Type B pancreatic cell (in vitro differentiated cells): ENCODE results near the gene ARNT2. TPM values are rescaled to one million over a fixed set of nuclear protein-coding genes. Genes with fewer than 3 reads are reported as not detected.
A peak's percentile ranks its signal among the peaks of the same experiment; 100 is the strongest.

Source experiments
- DNase-seq: peaks from one replicate; pipeline ENCODE4 v3.0.0; 2021; ENCODE audit warnings: mixed read lengths; ENCODE audit not compliant: unreplicated experiment; ENCODE audit errors: extremely low spot score
- H3K27ac Mint-ChIP-seq: 2 replicates; pipeline ENCODE4 v1.8.0; 2021; ENCODE audit warnings: mild to moderate bottlenecking, mixed read lengths
- H3K27me3 Mint-ChIP-seq: 2 replicates; pipeline ENCODE4 v1.8.0; 2021; ENCODE audit warnings: mixed read lengths
- H3K36me3 Mint-ChIP-seq: 2 replicates; pipeline ENCODE4 v1.8.0; 2021; ENCODE audit warnings: mixed read lengths
- H3K4me1 Mint-ChIP-seq: one replicate; pipeline ENCODE4 v1.8.0; 2021; ENCODE audit warnings: mixed read lengths; ENCODE audit not compliant: unreplicated experiment
- H3K4me3 Mint-ChIP-seq: 2 replicates; pipeline ENCODE4 v1.8.0; 2021; ENCODE audit warnings: mild to moderate bottlenecking, mixed read lengths
- H3K9me3 Mint-ChIP-seq: 2 replicates; pipeline ENCODE4 v1.8.0; 2021; ENCODE audit warnings: mixed read lengths
- total RNA-seq: library from RNA; stranded (reverse); gene quantifications from 2 replicates; pipeline ENCODE4 v1.2.1, GENCODE V29; 2021; ENCODE audit warnings: low replicate concordance
- TF ChIP-seq, protein P1 (sequence below): fragments of 200-600 bp; sonication (generic); conservative IDR thresholded peaks from 2 replicates; pipeline ENCODE4 v1.5.0; 2021; ENCODE audit warnings: antibody characterized with exemption, mild to moderate bottlenecking

The ARNT2 gene
- total RNA-seq, 1 donor from 2014 or later, result 22.4 TPM

DNA sequence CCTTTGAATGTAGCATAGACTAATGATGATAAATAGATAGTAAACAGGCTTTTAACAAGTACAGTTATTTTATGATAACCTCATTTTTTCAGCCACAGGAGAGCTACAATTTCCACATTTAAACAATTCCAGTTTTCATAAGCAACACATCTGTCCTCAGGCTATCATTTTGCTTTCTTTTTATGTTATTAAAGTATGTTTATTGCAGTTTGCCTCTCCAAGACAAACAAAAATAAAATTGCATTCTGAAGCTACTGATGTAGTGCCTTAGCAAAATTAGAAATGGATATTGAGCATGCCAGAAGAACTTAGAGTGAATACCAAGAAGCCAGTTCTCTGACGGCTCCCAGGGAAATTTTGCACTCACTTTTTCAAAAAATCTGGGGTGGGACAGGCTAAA lies 150.4 kb downstream of the ARNT2 start:
- TF ChIP-seq, protein P1, sequence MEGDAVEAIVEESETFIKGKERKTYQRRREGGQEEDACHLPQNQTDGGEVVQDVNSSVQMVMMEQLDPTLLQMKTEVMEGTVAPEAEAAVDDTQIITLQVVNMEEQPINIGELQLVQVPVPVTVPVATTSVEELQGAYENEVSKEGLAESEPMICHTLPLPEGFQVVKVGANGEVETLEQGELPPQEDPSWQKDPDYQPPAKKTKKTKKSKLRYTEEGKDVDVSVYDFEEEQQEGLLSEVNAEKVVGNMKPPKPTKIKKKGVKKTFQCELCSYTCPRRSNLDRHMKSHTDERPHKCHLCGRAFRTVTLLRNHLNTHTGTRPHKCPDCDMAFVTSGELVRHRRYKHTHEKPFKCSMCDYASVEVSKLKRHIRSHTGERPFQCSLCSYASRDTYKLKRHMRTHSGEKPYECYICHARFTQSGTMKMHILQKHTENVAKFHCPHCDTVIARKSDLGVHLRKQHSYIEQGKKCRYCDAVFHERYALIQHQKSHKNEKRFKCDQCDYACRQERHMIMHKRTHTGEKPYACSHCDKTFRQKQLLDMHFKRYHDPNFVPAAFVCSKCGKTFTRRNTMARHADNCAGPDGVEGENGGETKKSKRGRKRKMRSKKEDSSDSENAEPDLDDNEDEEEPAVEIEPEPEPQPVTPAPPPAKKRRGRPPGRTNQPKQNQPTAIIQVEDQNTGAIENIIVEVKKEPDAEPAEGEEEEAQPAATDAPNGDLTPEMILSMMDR, result no peak
- Mint-ChIP-seq H3K27ac (no peak overlapping the region), H3K36me3 (peaks cover 26% of the 10 kb centered on the region)

DNA sequence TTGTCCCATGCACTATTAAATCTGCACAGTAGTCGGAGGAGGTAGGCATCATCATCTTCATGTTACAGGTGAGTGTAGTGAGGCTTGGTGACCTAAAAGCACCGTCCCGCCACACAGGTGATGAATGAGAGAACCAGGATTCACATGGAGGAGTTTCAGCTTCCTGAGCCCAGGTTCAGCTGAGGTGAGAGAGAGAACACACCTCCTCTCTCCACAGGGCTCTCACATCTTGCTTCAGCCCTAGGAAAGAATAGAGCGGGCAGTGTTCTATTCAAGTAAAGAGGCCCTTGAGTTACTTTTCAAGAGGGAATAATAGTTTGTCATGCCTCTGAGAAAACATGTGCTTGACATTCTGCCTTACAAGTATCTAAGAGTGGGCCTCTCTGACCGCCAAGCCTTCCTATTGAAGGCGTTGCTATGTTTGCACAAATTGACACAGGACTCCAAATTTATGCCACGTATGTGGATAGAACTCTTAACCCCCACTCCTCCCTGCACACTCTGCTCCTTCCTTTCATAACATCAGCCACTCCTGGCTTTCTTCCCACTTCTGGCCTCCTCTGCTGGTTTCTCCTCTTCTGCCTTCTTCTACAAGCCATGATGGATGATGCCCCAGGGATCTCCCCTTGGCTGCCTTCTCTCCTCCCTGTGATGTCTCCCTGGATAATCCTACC lies 152.6 kb downstream of the ARNT2 start:
- peaks cover 27% of the 10 kb centered on the region for H3K36me3 Mint-ChIP-seq
- peak overlapping the region; percentile 44 for H3K27ac Mint-ChIP-seq

More for the DNA sequence above, 150.4 kb downstream of the ARNT2 start:
- no peak for DNase-seq
- no peaks in the 10 kb centered on the region for H3K27me3 Mint-ChIP-seq
- H3K9me3 Mint-ChIP-seq, result no peaks in the 10 kb centered on the region
- peaks cover 20% of the 10 kb centered on the region for H3K4me1 Mint-ChIP-seq
- H3K4me3 Mint-ChIP-seq, result no peak overlapping the region

DNA sequence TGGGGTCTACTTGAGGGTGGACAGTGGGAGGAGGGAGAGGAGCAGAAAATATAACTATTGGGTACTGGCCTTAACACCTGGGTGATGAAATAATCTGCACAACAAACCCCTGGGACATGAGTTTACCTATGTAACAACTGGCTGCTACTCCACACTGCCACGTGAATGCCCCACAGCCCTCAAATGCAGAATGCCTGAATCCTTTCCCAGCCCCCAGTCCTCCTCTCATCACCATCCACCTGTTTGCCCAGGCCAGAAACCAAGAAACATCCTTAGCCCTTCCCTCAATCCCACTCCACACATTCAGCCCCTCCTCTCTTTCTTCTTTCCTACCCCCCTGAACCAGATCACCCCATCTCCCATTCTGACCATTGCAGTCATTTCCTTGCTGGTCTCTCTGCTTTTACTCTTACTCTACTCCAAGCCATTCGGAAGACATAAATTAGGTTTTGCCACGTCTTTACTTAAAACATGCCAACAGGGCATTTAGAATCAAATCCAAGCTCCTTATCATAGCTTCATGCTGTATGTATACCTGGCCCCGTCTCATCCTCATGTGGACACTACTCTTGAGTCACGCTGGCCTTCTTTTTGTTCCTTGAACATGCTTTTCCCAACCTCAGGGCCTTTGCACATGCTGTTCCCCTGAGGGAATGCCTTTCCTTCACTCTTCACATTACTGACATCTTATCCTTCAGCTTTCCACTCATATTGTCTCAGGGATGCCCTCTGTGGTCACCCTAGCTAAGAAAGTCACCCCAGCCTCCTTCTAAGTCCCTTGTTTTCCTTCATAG lies 153.5 kb downstream of the ARNT2 start:
- no peaks in the 10 kb centered on the region for H3K9me3 Mint-ChIP-seq
- no peak overlapping the region for H3K4me3 Mint-ChIP-seq
- TF ChIP-seq, protein P1, result no peak
- H3K27me3 Mint-ChIP-seq, result no peaks in the 10 kb centered on the region
- DNase-seq, result no peak
- peak overlapping the region; percentile 44 for H3K27ac Mint-ChIP-seq
- H3K36me3 Mint-ChIP-seq, result peaks cover 24% of the 10 kb centered on the region
- H3K4me1 Mint-ChIP-seq, result peaks cover 13% of the 10 kb centered on the region

More for the DNA sequence above, 152.6 kb downstream of the ARNT2 start:
- TF ChIP-seq, protein P1, result no peak
- Mint-ChIP-seq H3K9me3 (no peaks in the 10 kb centered on the region), H3K4me1 (peaks cover 13% of the 10 kb centered on the region), H3K4me3 (no peak overlapping the region), H3K27me3 (no peaks in the 10 kb centered on the region)
- DNase-seq, result no peak

DNA sequence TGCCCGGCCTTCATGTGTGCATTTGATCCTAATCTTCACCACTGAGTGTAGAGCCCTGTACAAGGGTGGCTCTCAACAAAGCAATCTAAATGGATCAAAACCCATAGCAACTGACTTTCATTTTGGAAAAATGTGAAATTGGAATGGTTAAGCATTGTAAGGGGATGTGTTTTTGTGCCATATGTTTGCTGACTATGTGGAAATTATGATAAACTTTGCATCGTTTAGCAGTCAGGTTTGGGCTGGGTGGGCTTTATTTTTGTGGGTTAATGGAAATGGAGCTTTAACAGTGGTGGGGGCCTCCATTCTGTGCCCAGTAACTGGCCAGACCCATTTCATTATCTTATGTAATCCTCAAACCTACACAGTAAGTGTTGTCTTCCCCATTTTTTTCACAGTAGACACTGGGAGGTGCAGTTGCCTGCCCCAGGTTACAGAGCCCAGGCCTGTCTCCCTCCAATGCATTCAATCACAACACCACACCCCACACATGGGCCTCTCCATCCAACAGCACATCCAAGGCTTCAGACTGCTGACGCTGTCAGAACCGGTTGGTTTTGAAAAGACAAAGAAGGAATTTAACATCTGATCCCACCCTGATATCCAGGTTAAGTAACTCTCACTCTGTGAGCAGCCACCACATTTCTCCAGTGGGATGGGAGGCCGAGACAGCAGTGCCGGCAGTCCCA lies 154.6 kb downstream of the ARNT2 start:
- Mint-ChIP-seq H3K4me1 (peaks cover 13% of the 10 kb centered on the region), H3K4me3 (no peak overlapping the region), H3K27ac (peak overlapping the region; percentile 75), H3K36me3 (peaks cover 30% of the 10 kb centered on the region), H3K9me3 (no peaks in the 10 kb centered on the region), H3K27me3 (no peaks in the 10 kb centered on the region)
- TF ChIP-seq, protein P1, result no peak
- no peak for DNase-seq

DNA sequence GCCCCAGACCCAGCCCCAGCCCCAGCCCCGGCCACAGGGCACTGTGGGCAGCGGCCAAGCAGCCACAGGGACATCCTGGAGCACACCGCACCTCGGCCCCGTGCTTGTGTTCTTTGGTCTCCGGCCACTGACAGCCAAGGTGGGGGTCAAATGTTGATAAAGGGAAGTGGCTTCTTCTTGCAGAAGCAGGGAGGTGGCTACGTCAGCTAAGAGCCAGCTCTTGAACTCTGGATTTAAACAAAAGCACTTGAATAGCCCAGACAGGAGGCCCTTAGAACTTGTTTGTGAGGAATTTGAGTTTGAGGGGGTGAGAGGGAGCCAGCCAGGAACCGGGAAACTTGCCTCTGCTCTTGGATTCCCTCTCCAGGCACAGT lies 155.1 kb downstream of the ARNT2 start:
- TF ChIP-seq, protein P1, result no peak
- Mint-ChIP-seq H3K27ac (peak overlapping the region; percentile 75), H3K4me1 (peaks cover 13% of the 10 kb centered on the region), H3K36me3 (peaks cover 32% of the 10 kb centered on the region), H3K4me3 (no peak overlapping the region), H3K9me3 (no peaks in the 10 kb centered on the region), H3K27me3 (no peaks in the 10 kb centered on the region)
- DNase-seq, result no peak
